Hepatocyte (in vitro differentiated cells): ENCODE data around the gene APOO. TPM values are rescaled to one million over a fixed set of nuclear protein-coding genes. Genes with fewer than 3 reads are reported as not detected.

ENCODE experiments used
- DNase-seq: peaks from one replicate; pipeline ENCODE4 v3.0.0-alpha.2; 2016; ENCODE audit warnings: low spot score
- H2AFZ ChIP-seq: fragments of 200-600 bp; sonication (generic); 2 replicates; pipeline ENCODE4 v1.6.0; 2016; ENCODE audit warnings: antibody characterized with exemption, mild to moderate bottlenecking
- H3K27ac ChIP-seq: fragments of 200-600 bp; sonication (generic); 2 replicates; pipeline ENCODE4 v1.5.1; 2016; ENCODE audit warnings: mild to moderate bottlenecking
- H3K27me3 ChIP-seq: fragments of 200-600 bp; sonication (generic); 2 replicates; pipeline ENCODE4 v1.6.1; 2016
- H3K36me3 ChIP-seq: fragments of 200-600 bp; sonication (generic); replicated peaks from 2 replicates; pipeline ENCODE4 v1.5.1; 2016; ENCODE audit warnings: low read depth; ENCODE audit not compliant: insufficient read depth
- H3K4me1 ChIP-seq: fragments of 200-600 bp; sonication (generic); 2 replicates; pipeline ENCODE4 v1.5.1; 2016; ENCODE audit warnings: mild to moderate bottlenecking, moderate library complexity; ENCODE audit not compliant: insufficient read depth
- H3K4me2 ChIP-seq: fragments of 200-600 bp; sonication (generic); 2 replicates; pipeline ENCODE4 v1.6.0; 2016
- H3K4me3 ChIP-seq: fragments of 200-600 bp; sonication (generic); 2 replicates; pipeline ENCODE4 v1.5.1; 2016; ENCODE audit warnings: mild to moderate bottlenecking
- H3K79me2 ChIP-seq: fragments of 200-600 bp; sonication (generic); 2 replicates; pipeline ENCODE4 v1.6.0; 2017; ENCODE audit warnings: mild to moderate bottlenecking
- H3K9me2 ChIP-seq: fragments of 200-600 bp; sonication (generic); replicated peaks from 2 replicates; pipeline ENCODE4 v1.6.0; 2017; ENCODE audit warnings: mild to moderate bottlenecking; ENCODE audit not compliant: insufficient read depth
- H3K9me3 ChIP-seq: fragments of 200-600 bp; sonication (generic); 2 replicates; pipeline ENCODE4 v1.5.1; 2016; ENCODE audit warnings: low read depth, mild to moderate bottlenecking
- H4K20me1 ChIP-seq: fragments of 200-600 bp; sonication (generic); 2 replicates; pipeline ENCODE4 v1.6.0; 2016; ENCODE audit warnings: mild to moderate bottlenecking; ENCODE audit not compliant: insufficient read depth, poor library complexity, severe bottlenecking
- EZH2 ChIP-seq: fragments of 200-600 bp; sonication (generic); IDR thresholded peaks from 2 replicates; pipeline ENCODE4 v1.6.1; 2016; ENCODE audit warnings: antibody characterized with exemption, mild to moderate bottlenecking, borderline replicate concordance
- EZH2phosphoT487 ChIP-seq: fragments of 200-600 bp; sonication (generic); IDR thresholded peaks from one replicate; pipeline ENCODE4 v1.6.1; 2018; ENCODE audit warnings: antibody characterized with exemption, mild to moderate bottlenecking, low read depth, moderate library complexity; ENCODE audit not compliant: unreplicated experiment, severe bottlenecking
- WGBS: methylation state at CpG from one replicate; pipeline ENCODE4 v1.1.6; 2016; ENCODE audit warnings: low lambda C conversion rate; ENCODE audit errors: missing lambda C conversion rate; 5-methylcytosine and 5-hydroxymethylcytosine counted together
- polyA plus RNA-seq: library from polyadenylated mRNA; unstranded; fragments of >200 nt; fragmentation: Nextera tagmentation; extraction: Ambion mirVana; gene quantifications from 2 replicates; pipeline ENCODE4 v1.2.1, GENCODE V29; 2016
- total RNA-seq: library from RNA; depleted of rRNA; stranded (reverse); fragments of >200 nt; gene quantifications from 2 replicates; pipeline ENCODE4 v1.2.3, GENCODE V29; 2014
- TF ChIP-seq, protein P1 (sequence below): fragments of 200-600 bp; sonication (generic); IDR thresholded peaks from 2 replicates; pipeline ENCODE4 v1.5.1; 2016; ENCODE audit warnings: antibody characterized with exemption, mild to moderate bottlenecking; ENCODE audit not compliant: poor library complexity

Gene APOO
- total and polyA plus RNA-seq, 2 experiments from 2014 or later: 27.0 to 45.1 TPM

DNA sequence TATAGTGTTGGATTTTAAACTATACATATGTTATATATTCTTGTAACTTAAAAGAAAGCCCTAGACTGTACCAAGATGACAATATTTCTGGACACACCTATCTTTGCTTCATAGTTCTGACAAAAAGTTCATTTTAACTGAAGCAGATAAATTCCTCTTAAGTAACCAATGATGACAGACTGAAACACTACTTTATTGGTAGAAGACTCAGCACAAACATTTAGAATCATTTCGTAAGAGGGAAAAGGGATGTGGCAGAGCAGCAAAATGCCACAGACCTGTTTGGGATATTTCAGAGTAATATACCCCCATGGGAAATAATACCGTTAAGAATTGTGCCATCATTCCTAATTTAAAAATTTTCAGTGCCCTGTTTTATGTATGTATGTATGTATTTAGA is 56.2 kb downstream of the APOO start:
- Histone ChIP-seq H2AFZ (no peak overlapping the region), H3K27me3 (no peaks in the 10 kb centered on the region), H3K9me3 (no peaks in the 10 kb centered on the region), H3K9me2 (no peaks in the 10 kb centered on the region), H3K4me2 (no peak overlapping the region), H3K4me3 (no peak overlapping the region), H4K20me1 (no peaks in the 10 kb centered on the region), H3K36me3 (no peaks in the 10 kb centered on the region), H3K79me2 (no peaks in the 10 kb centered on the region), H3K4me1 (no peaks in the 10 kb centered on the region), H3K27ac (no peak overlapping the region)
- TF ChIP-seq EZH2phosphoT487 (no peak), EZH2 (no peak)
- TF ChIP-seq, protein P1, sequence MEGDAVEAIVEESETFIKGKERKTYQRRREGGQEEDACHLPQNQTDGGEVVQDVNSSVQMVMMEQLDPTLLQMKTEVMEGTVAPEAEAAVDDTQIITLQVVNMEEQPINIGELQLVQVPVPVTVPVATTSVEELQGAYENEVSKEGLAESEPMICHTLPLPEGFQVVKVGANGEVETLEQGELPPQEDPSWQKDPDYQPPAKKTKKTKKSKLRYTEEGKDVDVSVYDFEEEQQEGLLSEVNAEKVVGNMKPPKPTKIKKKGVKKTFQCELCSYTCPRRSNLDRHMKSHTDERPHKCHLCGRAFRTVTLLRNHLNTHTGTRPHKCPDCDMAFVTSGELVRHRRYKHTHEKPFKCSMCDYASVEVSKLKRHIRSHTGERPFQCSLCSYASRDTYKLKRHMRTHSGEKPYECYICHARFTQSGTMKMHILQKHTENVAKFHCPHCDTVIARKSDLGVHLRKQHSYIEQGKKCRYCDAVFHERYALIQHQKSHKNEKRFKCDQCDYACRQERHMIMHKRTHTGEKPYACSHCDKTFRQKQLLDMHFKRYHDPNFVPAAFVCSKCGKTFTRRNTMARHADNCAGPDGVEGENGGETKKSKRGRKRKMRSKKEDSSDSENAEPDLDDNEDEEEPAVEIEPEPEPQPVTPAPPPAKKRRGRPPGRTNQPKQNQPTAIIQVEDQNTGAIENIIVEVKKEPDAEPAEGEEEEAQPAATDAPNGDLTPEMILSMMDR: no peak
- DNase-seq: no peak
- 96% methylated on average over 2 of the region's 2 CpGs for WGBS

DNA sequence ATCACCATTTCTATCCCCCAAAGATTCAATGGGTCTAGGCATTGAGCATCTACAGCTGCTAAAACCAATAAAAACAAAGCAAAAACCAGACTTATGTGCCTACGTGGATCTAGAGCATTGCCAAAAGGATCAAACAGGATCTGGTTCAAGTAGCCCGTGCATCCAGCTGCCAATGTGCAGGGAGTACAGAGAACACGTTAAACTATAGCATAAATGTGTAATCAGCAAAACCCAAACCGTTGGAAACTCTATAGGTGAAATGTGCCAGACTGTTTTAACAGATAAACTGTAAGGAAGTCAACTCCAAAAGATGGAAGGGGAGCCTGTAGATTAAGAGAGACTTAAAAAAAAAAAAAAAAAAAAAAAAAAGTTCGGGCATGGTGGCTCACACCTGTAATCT is 58.5 kb downstream of the APOO start:
- no peak overlapping the region for H3K4me3 ChIP-seq
- no peaks in the 10 kb centered on the region for H4K20me1 ChIP-seq
- DNase-seq: no peak
- H3K9me3 ChIP-seq: no peaks in the 10 kb centered on the region
- WGBS: 95% methylated on average over 5 of the region's 5 CpGs
- no peak overlapping the region for H3K27ac ChIP-seq
- no peaks in the 10 kb centered on the region for H3K79me2 ChIP-seq
- no peak overlapping the region for H2AFZ ChIP-seq
- no peaks in the 10 kb centered on the region for H3K36me3 ChIP-seq
- H3K27me3 ChIP-seq: no peaks in the 10 kb centered on the region
- H3K4me1 ChIP-seq: peaks cover 15% of the 10 kb centered on the region
- H3K9me2 ChIP-seq: no peaks in the 10 kb centered on the region
- no peak overlapping the region for H3K4me2 ChIP-seq
- TF ChIP-seq, protein P1: no peak
- no peak for TF ChIP-seq EZH2phosphoT487
- TF ChIP-seq EZH2: no peak

DNA sequence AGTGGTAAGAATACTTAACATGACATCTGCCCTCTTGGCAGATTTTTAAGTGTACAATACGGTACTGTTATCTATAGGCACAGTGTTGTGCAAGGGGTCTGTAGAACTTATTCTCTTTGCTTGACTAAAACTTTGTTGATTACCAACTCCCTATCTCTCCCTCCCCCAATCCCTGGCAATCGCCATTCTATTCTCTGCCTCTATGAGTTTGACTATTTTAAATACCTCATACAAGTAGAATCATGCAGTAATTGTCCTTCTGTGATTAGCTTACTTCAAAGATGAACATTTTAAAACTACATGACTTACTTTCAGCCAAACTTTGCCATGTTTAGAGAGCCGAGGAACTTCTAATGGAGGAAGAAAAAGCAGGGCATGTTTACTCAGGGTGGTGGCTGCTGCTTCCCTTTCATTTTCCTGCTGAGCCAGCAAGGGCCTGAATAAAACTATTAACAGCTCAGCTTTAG is 62.4 kb downstream of the APOO start:
- 20% methylated on average over 3 of the region's 3 CpGs for WGBS
- H3K27me3 ChIP-seq: no peaks in the 10 kb centered on the region

More for the DNA sequence above, 62.4 kb downstream of the APOO start:
- Histone ChIP-seq H4K20me1 (no peaks in the 10 kb centered on the region), H3K27ac (peak overlapping the region; percentile 94), H3K36me3 (no peaks in the 10 kb centered on the region), H3K79me2 (no peaks in the 10 kb centered on the region), H3K4me1 (peaks cover 24% of the 10 kb centered on the region), H3K4me3 (no peak overlapping the region), H3K9me2 (no peaks in the 10 kb centered on the region), H2AFZ (peak overlapping the region; percentile 37), H3K9me3 (no peaks in the 10 kb centered on the region), H3K4me2 (peak overlapping the region; percentile 61)
- DNase-seq: peak; percentile 57
- TF ChIP-seq, protein P1: no peak
- TF ChIP-seq EZH2phosphoT487 (no peak), EZH2 (no peak)
